CD4-positive, alpha-beta T cell treated with Interleukin-2 at 100 ng/mL for 4 hours (primary cell): ENCODE data around the gene ANTXR2.
"Not testable (repeated sequence)": the region's sequence is repeated elsewhere in the genome, so short reads cannot be mapped to it uniquely, and the experiment has no call there.

Source experiments
- DNase-seq: peaks from one replicate; pipeline ENCODE4 v3.0.0-alpha.2; 2020; ENCODE audit warnings: low spot score

Gene ANTXR2

DNA sequence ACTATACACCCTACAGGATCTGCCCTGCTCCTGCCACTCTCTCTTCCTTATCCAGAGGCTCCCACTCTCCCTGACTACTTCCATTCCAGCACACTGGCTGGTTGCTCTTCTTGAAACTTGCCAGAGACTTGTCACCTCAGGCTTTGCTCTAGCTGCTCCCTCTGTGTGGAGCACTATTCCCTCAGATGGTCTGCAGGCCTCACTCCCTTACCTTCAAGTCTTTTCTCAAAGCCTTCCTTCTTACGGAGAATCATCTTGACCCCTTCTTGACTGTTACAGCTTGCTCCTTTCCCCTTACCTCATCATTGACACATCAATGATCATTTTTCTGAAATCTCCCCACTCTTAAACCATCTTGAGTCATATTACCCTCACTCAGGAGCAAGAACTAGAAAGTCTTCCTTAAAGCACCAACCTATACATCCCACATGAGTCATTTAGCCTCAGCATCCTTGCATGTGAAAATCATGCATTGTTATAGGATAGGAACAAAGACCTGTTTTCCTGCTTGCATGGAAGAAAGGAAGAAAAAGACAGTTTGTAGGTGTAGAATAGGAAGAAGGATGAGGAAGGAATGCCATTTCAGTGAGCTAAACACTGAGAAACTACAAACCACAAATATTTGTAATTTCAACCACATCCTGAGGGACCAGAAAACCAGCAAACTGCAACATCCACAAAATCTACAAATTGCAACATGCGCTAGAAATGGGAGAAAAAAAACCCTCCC lies 55.7 kb downstream of the ANTXR2 start:
- DNase-seq, result peak; percentile 32

DNA sequence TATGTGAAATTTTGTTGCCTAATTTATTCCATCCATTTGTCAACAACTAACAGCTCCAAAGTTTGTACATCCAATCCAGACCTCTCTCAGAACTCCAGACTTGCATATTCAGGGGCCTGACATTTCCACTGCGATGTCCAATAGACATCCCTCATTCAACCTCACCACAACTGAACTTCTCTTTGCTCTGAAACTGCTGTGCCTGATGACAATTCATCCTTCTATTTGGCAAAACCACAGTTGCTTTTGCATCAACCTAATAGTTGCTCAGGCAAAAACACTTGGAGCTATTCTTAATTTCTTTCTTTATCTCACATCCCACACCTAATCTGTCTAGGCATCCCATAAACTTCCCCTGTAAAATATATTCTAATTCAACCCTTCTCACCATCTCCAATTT lies 56.5 kb downstream of the ANTXR2 start:
- no peak for DNase-seq

DNA sequence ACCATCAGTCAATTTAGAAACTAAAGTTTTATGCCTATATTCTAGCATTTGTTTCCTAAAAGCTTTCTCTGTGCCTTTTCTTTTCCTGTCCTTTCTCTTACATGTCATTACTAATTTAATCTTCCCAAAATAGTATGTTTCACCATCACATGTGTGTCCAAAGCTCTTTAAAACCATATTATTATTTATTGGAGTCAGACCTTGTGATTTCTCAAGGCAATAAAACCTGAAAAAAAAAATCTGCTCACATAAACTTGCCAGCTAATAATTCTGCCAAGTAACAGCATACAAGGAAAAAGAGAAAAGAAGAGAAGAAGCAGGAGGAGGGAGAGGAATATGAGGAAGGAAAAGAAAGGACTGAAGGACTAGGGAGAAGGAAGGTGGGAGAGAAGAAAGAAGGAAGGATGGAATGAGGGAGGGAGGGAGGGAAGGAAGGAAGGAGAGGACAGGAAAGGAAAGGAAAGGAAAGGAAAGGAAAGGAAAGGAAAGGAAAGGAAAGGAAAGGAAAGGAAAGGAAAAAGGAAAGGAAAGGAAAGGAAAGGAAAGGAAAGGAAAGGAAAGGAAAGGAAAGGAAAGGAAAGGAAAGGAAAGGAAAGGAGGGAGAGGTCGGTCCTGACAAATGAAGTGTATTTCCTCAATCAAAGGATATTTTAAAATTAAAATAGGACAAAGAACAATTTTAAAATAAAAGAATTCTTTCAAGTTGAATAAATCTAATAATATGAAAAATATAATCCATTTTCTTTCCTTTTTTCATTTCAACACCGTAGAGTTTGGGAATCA lies 57.4 kb downstream of the ANTXR2 start:
- DNase-seq, result no peak

DNA sequence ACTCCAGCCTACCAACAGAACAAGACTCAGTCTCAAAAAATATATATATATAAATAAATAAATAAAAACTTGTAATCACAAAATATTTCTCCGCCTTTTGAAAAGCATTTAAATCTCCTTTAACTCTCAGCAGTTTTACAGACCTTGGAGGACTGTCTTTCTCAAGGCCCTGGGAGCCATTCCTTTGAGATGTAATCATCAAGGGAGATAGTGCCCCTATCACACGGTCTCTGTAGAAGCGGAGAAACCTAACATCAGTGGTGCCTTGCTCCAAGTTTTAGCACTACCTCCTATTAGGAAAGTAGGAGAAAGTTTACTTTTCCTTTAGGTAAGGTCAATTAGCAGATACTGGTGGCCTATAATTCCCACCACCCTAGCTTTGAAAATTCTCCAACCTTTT lies 58.5 kb downstream of the ANTXR2 start:
- no peak for DNase-seq

DNA sequence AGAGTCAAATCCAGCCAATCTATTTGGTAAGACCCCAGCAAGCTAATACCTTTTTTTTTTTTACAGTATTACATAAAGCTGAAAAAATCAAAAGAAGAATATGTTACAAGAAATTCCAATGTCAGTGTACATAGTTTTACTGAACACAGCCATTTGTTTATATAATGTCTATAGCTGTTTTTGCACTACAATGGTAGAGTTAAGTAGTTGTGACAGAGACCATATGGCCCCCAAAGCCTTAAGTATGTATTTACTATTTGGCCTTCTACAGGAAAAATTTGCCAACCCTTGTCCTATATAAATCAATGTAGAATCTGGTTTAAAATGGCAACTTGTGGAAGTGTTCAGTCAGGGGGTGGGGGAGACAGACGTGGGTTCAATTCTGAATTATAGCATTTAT lies 60.7 kb downstream of the ANTXR2 start:
- DNase-seq, result no peak

DNA sequence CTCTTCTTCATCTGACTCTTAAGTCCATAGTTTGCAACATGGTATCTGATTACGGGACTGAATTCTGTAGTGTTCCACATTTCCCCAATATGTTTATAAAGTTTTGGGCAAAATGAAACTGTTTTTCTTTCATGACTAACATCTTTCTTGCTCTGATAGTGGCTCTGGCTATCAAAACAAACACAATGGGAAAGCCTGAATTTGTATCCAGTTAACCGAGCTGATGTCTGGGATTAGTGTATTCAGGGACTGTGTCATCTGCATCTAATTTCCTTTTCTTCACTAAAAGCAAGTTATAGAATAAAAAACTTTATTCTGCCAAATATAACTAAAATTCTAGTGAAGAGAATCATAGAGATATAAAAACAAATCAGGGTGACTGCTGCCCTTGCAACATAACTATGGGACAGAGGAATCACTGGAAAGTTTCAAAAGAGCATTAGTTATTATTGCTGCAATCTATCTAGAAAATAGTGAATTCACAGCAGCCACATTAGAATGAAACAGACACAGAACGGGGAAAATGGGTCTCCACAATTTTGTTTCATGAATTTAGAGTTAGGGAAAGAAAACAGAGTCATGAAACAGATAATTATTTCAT lies 61.3 kb downstream of the ANTXR2 start:
- DNase-seq, result no peak

DNA sequence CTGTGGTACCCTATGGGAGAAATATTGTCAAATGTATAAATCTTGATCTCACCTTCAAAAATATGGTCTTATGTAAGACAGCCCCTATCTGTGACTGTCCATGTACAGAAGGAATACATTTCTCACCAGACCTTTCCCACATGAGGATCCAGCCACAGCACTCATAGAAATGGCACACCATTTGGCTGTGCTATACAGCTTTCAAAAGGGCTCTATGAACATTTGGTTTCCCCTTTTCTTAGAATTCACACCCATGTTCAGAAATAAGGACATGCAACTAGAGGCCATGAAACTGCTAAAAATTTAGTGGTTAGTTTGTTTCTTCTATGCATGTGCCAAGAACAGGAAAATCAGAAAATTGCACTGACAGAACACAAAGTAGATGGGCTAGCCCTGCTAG lies 62.7 kb downstream of the ANTXR2 start:
- DNase-seq, result no peak

DNA sequence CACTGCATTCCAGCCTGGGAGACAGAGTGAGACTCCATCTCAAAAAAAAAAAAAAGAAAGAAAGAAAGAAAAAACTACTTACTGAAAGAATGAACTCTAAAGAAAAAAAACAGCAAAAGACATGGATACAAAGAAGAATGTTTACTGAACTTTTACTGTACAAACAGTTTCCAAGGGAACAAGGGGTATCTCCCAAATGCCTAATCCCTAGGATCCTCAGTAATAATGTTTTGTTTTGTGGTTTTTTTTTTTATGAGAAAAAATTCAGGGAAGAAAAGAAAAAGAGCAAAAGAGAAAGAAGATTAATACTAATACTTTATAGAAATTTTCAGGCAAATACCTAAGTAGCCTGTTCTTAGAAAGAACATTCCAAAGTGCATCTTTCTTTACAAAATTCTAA lies 63.2 kb downstream of the ANTXR2 start:
- DNase-seq, result no peak

DNA sequence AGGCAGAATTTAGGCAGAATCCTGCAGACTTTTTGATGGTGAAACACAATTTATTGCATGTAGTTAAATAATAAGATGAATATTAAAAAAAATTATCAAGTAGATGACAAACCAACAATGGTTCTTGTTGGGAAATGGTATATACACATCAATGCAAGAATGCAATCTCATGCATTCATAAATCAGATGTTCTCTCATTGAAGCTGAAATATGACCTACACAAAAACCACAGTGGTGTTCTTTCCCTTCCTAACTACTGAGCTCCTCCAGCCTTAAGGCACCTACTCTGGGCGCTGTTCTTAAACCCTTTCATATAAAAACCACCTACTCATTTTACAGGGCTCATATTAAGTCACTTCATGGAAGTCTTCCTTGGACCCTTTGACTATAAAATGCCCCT lies 64.1 kb downstream of the ANTXR2 start:
- DNase-seq, result no peak

DNA sequence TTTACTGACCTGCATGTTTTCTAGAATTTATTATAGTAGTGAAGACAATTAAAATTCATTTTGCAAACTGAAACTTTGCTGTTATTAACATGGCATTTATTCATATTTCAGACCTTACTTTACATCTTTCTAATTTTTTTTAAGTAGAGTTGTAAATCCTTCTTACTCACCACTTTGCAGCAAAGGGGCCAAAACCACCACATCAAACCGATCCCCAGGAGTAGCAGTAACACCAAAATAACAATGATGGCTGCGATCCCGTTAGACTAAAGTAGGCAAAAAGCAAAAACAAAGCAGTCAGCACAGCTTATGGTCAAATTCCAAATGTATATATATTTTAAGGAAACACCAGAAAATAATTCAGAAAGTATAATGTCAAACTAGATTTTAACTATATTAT lies 64.7 kb downstream of the ANTXR2 start:
- peak; percentile 24 for DNase-seq

DNA sequence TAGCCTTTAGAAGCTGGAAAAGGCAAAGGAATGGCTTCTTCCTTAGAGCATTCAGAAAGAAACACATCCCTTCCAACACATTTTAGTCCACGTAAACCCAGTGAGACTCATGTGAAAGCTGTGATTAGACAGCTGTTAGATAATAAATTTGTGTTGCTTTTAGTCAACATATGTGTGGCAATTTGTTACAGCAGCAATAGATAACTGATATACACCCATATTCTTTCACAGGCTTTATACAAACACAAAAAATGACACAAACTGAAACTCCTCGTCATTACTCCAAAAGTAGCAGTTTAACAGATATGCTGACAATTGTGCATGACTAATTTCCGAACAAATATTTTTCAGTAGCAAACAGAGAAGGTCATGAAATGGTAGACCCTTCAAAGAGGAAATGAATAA lies 65.3 kb downstream of the ANTXR2 start:
- DNase-seq, result peak; percentile 45

DNA sequence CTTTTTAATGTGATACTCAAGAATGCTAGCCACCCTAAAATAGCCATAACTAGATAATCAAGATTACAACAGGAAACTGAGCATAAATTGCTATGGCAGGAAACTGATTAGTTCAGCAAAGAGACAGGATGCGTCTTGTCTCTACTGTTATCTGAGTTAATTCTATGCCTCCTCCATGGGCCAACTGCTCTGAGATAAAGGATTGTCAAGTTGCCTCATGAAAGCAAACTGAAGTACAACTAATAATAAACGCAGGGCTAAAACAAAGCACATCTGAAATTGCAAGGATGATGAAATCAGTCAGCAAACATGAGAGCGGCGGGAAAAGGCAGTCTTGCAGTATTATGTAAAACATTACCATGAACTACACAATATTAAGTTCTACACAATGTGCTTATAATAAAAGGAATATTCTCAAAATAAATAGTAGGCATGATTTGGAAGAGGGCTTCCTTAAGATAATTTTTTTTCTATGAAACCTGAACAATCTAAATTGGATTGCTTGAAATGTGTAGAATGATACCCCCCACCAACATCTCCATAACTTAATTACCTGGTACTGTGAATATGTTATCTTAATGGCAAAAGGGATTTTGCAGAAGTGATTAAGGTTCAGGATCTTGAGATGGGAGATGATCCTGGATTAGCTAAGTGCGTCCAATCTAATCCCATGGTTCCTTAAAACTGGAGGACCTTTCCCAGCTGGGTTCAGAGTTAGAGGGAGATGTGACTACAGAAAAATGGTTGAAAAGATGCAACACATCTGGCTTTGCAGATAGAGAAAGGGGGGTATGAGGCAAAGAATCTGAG lies 65.9 kb downstream of the ANTXR2 start:
- DNase-seq, result peak; percentile 34

DNA sequence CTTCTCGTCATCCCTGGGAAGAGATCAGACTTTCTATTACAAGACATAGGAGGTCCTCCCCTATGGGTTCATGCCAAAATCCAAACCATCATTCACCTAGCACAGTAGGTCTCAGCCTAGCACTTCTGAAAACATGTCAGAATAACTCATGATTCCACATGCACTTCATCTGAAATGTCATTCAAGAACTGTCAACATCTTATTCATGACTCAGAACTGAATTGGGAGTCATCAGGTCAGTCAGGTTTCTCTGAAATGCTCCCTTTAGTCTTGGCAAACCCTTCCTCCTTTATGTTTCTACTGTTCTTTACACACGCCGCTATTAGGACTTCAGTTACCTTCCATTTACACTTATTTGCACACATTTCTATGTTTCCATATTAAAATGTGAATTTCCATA lies 67.2 kb downstream of the ANTXR2 start:
- peak; percentile 40 for DNase-seq

DNA sequence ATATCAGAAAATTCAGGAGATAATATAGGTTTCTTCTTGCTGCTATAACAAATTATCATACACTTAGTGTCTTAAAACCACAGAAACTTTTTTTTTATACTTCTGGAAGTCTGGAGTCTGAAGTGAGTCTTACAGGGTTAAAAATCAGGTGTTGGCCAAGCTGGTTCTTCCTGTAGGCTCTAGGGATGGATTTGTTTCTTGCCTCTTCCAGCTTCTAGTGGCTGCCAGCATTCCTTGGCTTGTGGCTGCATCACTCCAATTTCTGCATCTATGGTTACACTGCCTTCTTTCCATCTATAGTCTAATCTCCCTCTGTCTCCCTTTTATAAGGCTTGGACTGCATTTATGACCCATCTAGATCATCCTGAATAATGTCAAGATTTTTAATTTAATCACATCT lies 68.7 kb downstream of the ANTXR2 start:
- DNase-seq, result no peak

DNA sequence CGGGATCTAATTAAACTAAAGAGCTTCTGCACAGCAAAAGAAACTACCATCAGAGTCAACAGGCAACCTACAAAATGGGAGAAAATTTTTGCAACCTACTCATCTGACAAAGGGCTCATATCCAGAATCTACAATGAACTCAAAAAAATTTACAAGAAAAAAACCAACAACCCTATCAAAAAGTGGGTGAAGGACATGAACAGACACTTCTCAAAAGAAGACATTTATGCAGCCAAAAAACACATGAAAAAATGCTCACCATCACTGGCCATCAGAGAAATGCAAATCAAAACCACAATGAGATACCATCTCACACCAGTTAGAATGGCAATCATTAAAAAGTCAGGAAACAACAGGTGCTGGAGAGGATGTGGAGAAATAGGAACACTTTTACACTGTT lies 70.5 kb downstream of the ANTXR2 start:
- not testable (repeated sequence) for DNase-seq

DNA sequence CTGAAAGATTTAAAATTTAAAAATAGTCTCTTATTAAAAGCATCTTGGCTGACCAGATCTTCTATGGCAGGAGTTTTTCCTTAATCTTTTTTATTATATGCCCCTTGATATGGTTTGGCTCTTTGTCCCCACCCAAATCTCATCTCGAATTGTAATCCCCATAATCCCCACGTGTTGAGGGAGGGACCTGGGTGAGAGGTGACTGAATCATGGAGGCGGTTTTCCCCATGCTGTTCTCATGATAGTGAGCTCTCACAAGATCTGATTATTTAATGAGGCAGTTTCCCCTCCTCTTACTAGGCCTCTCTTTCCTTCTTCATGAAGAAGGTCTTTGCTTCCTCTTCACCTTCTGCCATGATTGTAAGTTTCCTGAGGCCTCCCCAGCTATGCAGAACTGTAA lies 74.0 kb downstream of the ANTXR2 start:
- not testable (repeated sequence) for DNase-seq

DNA sequence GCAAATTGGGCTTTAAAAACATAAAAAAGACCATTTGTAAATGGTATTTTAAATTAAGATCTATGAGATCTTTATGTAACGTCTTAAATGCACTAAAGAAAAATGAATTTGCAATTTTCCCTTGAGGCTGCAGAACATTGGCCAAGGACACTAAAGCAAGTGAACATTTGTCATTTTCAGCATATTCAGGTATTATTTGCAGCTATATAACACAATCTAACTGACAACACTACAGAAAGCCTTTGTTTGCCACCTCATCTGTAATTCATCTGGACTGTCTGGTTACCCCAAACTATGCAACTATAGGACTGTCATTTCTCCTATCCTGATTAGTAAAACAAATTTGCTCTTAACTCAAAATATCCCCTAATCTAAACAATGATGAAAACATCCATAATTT lies 74.8 kb downstream of the ANTXR2 start:
- DNase-seq, result no peak

DNA sequence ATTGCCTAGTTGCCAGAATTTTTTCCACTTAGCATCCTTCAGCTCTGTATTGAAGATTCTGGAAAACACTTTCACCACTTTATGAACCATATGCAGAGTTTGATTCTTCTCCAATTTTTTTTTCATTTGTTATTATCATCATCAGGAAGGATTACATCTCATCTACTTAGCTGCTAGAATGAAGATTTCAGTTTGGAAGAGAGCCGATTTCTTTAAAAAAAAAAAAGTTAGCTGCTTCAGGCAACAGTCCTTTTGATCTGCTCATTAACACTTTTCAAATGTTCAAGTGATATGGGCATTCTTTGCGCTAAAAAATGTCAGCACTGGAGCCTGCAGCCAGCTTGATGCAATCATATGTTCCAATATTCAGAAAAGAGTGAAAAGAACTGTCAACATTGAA lies 76.2 kb downstream of the ANTXR2 start:
- no peak for DNase-seq

DNA sequence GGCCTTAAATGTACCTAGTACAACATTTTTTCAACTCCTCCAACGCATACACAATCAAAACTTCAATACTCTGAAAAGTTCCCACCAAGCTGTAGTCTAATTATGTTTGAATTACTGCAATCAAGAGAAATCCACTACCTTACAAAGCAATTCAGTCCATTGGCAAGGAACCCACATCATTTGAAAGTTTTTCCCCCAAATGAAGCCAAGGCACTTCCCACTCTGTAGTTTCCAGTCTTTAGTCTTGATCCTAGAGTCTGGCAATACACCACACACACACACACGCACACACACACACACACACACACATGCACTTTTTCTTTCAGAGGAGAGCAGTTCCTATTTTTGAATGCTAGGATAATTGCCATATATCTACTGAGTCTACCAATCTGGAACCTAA lies 79.6 kb downstream of the ANTXR2 start:
- no peak for DNase-seq

DNA sequence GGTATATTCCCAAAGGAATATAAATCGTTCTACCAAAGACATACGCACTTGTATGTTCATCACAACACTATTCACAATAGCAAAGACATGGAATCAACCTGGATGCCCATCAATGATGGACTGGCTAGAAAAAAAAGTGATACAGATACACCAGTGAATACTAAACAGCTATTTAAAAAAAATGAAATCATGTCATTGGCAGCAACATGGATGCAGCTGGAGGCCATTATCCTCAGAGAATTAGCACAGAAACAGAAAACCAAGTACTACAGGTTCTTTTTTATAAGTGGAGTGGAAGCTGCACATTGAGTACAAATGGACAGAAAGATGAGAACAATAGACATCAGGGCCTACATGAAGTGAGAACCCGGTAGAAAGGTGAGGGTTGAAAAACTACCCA lies 81.4 kb downstream of the ANTXR2 start:
- no peak for DNase-seq

DNA sequence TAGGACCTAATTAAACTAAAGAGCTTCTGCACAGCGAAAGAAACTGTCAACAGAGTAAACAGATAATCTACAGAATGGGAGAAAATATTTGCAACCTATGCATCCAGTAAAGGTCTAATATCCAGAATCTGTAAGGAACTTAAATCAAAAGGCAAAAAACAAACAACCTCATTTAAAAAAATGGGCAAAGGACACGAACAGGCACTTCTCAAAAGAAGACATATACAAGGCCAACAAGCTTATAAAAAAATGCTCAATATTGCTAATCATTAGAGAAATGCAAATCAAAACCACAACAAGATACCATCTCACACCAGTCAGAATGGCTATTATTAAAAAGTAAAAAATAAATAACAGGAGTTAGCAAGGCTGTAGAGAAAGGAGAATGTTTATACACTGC lies 81.9 kb downstream of the ANTXR2 start:
- DNase-seq, result not testable (repeated sequence)

DNA sequence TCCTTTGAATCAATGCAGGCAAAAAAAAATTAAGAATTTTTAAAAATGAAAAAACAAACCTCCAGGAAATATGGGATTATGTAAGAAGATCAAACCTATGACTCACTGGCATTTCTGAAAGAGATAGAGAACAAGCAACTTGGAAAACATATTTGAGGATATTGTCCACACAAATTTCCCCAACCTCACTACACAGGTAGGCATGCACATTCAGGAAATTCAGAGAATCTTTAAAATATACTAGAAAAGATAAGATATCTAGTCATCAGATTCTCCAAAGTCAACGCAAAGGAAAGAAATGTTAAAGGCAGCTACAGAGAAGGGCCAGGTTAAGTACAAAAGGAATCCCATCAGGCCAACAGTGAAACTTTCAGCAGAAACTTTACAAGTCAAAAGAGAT lies 85.6 kb downstream of the ANTXR2 start:
- DNase-seq, result no peak

DNA sequence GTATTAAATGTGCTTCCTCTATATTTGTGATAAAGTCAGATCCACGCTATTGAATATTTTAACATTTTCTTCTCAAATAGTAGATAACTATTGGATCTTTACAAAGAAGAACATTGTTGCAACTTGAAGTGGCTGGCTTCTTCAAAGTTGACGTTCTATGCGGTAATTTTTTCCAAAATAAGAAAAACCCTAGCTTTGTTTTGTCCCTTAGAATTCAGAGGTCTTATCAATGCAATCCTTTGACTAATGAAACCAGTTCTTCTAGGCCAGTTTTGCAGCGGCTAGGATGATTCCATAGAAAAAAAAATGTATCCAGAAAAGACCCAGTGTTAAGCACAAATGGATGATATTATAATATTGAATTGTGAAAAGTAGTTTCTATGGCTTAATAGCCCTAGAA lies 89.6 kb downstream of the ANTXR2 start:
- DNase-seq, result no peak
